IgD-negative memory B cell (primary cell): ENCODE measurements around the gene PYGB. TPM values are rescaled to one million over a fixed set of nuclear protein-coding genes. Genes with fewer than 3 reads are reported as not detected.

Source experiments
- H3K27ac Mint-ChIP-seq, 3 donors: one replicate each; pipeline ENCODE4 v1.8.0; 2020 to 2022; ENCODE audit warnings: mild to moderate bottlenecking in 3 of 3, mixed read lengths in 3 of 3, moderate library complexity in 1 of 3
- H3K27me3 Mint-ChIP-seq: one replicate; pipeline ENCODE4 v1.8.0; 2021; ENCODE audit warnings: mixed read lengths
- H3K36me3 Mint-ChIP-seq: one replicate; pipeline ENCODE4 v1.8.0; 2020; ENCODE audit warnings: mild to moderate bottlenecking, mixed read lengths
- H3K4me1 Mint-ChIP-seq, 3 donors: one replicate each; pipeline ENCODE4 v1.8.0; 2020 to 2022; ENCODE audit warnings: mixed read lengths in 3 of 3, mild to moderate bottlenecking in 1 of 3
- H3K4me3 Mint-ChIP-seq, 4 donors: one replicate each; pipeline ENCODE4 v1.8.0; 2020 to 2022; ENCODE audit warnings: mild to moderate bottlenecking in 4 of 4, mixed read lengths in 4 of 4, moderate library complexity in 3 of 4
- H3K9me3 Mint-ChIP-seq, 3 donors: one replicate each; pipeline ENCODE4 v1.8.0; 2020 to 2021; ENCODE audit warnings: mixed read lengths in 3 of 3, mild to moderate bottlenecking in 1 of 3
- polyA plus RNA-seq: library from polyadenylated mRNA; unstranded; fragments of 300-500 nt; fragmentation: Illumina TruSeq; gene quantifications from one replicate; pipeline ENCODE4 v1.2.3, GENCODE V29; 2021

The PYGB gene
- polyA plus RNA-seq, 1 donor from 2014 or later: 27.6 TPM

DNA sequence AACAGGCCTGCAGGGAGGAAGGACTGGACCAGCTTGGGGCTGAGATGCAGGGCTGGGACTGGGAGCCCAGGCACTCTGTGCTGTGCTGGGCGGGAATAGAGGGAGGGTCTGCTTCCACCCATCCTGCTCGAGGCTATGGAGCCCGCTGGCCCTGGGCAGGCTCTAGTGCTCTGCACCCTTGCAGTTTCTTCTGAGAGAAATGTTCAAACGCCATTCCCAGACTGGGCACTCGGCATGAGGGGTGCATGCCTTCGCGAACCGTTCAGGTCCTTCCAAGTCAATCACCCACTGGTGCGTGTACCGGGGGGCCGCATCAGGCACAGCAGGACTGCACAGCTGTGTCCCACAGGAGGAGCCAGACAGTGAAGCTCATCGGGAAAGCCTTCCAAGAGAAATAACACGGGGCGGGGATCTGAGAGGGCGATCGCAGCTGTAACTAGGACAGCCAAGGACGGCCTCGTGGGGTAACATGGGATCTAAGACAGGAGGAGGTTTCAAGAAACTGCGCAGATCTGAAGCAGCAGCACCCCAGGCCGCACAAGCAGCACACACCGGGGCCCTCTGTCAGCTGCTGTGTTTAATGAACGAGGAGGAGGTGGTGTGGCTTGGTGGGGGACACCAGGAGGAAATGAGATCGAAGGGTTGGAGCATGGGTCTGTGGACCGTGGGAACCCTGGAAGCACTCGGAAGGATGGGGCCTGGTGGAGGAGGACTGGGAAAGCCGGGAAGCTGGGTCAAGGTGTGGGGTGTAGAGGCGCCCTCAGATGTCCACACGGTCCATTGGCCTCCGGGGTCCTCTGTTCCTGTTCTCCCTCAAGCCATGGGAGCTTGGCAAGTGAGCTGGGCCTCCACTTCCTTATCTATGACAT is 26.1 kb upstream of the PYGB start:
- peaks cover 2% of the 10 kb centered on the region for H3K36me3 Mint-ChIP-seq
- peaks cover 0 to 3% (median 0%) of the 10 kb centered on the region in 3 donors for H3K4me1 Mint-ChIP-seq
- H3K9me3 Mint-ChIP-seq: no peaks in the 10 kb centered on the region
- no peak overlapping the region for H3K27ac Mint-ChIP-seq
- no peak overlapping the region for H3K4me3 Mint-ChIP-seq
- no peaks in the 10 kb centered on the region for H3K27me3 Mint-ChIP-seq

DNA sequence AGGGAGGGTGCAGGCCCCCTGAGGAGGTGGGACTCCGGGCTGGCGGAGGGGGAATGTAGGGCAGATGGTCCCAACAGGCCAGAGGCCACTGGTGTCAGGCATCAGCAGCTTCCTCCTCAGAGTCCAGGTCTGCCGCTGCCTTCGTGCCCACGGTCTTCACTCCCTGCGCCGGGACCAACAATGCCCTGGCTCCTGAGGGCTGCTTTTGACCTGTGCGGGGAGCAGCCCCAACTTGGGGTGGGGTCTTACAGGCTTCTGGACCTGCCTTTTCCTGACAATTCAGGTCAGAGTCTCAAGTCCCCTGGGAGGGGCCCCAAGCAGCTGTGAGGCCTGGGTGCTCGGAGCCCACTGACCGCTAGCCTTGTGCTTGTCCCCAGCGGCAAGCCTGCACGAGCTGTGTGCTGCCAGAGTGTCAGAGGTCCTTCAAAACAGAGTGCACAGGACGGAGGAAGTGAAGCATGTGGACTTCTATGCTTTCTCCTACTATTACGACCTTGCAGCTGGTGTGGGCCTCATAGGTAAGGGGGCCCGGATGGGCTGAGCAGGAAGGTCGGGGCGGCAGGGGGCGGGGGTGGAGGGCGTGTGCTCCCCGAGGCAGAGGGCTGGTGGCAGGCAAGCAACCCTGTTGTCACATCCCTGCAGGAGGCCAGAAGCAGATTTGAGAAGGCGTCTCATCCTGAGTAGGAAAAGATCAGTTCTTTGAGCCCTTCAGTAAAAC is 25.3 kb upstream of the PYGB start:
- Mint-ChIP-seq H3K4me3 (no peak overlapping the region), H3K27me3 (no peaks in the 10 kb centered on the region), H3K36me3 (peaks cover 2% of the 10 kb centered on the region), H3K4me1 (peaks cover 0 to 3% (median 0%) of the 10 kb centered on the region in 3 donors), H3K9me3 (no peaks in the 10 kb centered on the region), H3K27ac (no peak overlapping the region)

DNA sequence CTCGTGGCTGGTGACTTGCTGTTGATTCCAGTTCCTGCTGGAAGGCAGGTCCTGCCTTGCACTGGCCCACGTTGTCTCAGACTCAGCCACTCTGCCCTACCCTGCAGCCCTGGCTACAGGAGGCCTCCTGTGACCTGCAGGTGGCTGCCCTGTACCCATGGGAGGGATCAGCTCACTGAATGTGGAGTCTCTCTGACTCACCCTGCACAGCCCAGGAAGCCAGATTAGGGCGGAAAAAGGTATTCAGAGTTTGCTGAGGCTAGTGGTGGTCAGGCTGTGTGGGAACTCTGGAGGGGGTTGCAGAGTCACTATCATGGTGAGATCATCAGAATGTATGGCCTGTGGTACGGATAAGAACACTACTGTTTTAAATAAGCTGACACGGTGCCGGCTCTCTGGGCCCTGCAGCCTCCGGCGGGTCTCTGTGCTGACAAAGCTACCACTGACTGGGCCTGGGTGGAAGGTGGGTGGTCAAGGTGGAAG is 24.7 kb upstream of the PYGB start:
- H3K9me3 Mint-ChIP-seq: no peaks in the 10 kb centered on the region
- peaks cover 0 to 3% (median 0%) of the 10 kb centered on the region in 3 donors for H3K4me1 Mint-ChIP-seq
- no peak overlapping the region for H3K27ac Mint-ChIP-seq
- H3K4me3 Mint-ChIP-seq: no peak overlapping the region
- peaks cover under 1% of the 10 kb centered on the region for H3K27me3 Mint-ChIP-seq
- peaks cover 2% of the 10 kb centered on the region for H3K36me3 Mint-ChIP-seq

DNA sequence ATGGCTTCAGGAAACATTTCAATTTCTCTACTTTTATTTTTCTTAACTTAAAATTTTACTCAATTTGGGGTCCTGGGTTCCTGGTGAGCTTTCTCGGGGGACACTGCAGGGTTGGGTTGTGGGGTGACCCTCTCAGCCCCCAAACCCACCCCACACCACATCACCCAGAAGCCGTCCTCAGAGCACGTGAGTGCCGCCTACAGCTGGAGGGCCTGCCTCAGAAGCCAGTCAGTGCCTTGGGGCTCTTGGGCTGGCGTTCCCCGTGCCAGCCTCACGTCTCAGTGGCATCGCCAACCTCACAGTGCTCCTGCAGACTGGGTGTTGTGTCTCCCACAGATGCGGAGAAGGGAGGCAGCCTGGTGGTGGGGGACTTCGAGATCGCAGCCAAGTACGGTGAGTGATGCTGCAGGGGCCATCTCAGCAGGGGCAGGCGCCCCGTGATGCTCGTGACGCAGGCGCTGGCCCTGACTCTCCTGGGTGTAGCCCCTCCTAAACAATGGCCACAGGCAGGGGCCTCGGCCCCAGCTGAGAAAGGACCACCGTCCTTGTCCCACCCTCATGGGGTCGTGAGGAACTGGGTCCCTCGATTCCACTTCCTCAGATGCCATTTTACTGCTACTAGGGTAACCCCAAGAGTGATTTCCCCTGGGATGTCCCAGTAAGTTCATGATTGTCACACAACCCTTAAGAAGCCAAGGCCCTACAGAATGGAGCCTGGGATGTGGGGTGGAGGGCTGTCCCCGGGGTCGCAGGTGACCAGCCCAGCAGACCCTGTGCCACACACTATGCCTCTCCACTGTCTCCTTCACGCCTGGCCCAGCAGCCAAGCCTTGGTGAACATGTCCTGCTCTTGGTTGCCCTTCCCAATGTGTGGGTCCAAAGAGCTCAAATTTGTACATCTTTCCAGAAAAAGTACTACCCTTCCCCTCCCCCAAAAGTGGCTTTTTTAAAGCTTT is 23.8 kb upstream of the PYGB start:
- H3K27ac Mint-ChIP-seq: no peak overlapping the region
- no peak overlapping the region for H3K4me3 Mint-ChIP-seq
- no peaks in the 10 kb centered on the region for H3K9me3 Mint-ChIP-seq
- peaks cover 0 to 3% (median 0%) of the 10 kb centered on the region in 3 donors for H3K4me1 Mint-ChIP-seq
- H3K36me3 Mint-ChIP-seq: peaks cover 2% of the 10 kb centered on the region
- peaks cover 2% of the 10 kb centered on the region for H3K27me3 Mint-ChIP-seq

DNA sequence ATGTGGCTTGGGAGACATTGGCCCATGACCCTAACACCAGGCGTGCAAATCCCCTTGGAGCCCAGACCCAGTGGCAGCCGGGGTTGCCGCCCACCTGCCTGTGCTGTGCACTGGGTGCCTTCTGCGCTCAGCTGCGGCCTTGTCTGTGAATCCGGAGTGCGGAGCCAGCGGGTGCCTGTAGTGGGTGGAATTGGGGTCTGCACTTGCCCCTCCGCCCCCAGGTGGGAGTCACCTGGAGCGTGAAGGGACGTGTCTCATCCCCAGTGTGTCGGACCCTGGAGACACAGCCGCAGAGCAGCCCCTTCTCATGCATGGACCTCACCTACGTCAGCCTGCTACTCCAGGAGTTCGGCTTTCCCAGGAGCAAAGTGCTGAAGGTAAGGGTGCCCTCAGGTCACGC is 22.9 kb upstream of the PYGB start:
- peaks cover 3 to 5% (median 4%) of the 10 kb centered on the region in 3 donors for H3K4me1 Mint-ChIP-seq
- H3K36me3 Mint-ChIP-seq: peaks cover 4% of the 10 kb centered on the region
- peaks cover 2% of the 10 kb centered on the region for H3K27me3 Mint-ChIP-seq
- no peaks in the 10 kb centered on the region for H3K9me3 Mint-ChIP-seq
- H3K4me3 Mint-ChIP-seq: no peak overlapping the region
- H3K27ac Mint-ChIP-seq: no peak overlapping the region

DNA sequence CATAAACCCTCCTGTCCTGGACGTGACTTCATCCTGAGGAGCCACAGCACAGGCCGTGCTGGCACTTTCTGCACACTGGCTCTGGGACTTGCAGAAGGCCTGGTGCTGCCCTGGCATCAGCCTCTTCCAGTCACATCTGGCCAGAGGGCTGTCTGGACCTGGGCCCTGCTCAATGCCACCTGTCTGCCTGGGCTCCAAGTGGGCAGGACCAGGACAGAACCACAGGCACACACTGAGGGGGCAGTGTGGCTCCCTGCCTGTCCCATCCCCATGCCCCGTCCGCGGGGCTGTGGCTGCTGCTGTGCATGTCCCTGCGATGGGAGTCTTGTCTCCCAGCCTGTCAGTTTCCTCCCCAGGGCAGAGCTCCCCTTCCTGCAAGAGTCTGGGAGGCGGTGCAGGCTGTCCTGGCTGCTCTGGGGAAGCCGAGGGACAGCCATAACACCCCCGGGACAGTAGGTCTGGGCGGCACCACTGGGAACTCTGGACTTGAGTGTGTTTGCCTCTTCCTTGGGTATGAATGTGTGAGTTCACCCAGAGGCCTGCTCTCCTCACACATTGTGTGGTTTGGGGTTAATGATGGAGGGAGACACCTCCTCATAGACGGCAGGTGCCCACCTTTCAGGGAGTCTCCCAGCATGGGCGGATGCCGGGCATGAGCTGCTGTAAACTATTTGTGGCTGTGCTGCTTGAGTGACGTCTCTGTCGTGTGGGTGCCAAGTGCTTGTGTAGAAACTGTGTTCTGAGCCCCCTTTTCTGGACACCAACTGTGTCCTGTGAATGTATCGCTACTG is 22.0 kb upstream of the PYGB start:
- peaks cover 9 to 10% (median 9%) of the 10 kb centered on the region in 3 donors for H3K4me1 Mint-ChIP-seq
- no peak overlapping the region for H3K27ac Mint-ChIP-seq
- H3K27me3 Mint-ChIP-seq: peaks cover 2% of the 10 kb centered on the region
- H3K4me3 Mint-ChIP-seq: no peak overlapping the region
- peaks cover 4% of the 10 kb centered on the region for H3K36me3 Mint-ChIP-seq
- H3K9me3 Mint-ChIP-seq: no peaks in the 10 kb centered on the region

DNA sequence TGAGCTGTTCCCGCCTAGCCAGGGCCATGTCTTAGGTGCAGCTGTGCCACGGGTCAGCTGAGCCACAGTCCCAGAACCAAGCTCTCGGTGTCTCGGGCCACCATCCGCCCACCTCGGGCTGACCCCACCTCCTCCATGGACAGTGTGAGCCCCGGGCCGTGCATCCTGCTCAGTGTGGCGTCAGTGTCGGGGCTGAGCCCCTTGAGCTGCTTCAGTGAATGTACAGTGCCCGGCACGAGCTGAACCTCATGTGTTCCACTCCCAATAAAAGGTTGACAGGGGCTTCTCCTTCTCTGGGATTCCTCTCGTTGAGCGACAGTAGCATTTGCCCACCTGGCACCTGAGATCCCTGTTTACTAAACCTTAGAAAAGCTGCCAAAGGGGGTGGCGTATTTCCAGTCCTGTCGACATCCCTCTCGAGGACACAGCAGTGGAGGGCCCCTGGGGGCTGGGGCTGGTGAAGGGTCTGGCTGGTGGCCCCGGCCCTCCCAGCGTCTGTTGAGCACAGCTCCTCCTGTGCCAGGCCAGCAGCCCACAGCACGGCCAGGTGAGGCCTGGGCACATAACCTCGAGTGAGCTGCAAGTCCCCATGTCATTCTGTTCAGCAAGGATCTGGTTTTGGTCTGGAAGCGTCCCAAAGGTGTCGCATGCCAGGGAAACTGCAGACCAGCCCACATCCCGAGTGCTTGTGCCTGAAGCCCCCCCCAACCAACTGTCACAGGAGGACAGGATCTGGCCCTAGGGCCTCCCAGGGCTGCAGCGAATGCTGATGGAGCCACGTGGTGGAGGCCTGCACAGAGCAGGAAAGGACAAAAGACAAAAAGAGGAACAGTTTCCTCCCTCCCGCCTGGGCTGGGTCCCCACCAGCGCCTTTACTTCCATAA is 21.2 kb upstream of the PYGB start:
- peaks cover 2% of the 10 kb centered on the region for H3K27me3 Mint-ChIP-seq

DNA sequence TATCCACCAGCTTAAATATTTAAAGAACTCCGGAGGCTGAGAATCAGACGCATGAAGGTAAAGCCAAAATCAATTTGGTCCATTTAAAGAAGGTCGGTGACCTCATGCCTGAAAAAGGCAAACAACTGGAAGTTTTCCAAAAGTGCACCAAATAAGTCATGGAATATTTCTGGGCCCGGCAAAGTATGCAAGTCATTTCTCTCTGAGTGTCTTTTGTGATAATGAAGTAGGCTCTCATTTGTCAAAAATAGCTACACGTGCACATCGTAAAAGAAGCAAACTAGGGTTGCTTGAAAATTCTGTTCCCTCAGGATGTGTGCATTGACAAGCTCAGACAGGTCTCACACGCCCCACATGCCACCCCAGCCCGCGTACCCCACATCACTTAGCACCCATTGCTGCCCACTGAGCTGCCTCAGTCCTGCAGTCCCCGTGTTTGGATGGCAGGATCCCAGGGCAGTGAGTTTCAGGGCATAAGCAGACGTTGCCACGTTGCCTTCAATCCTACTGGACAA is 20.5 kb upstream of the PYGB start:
- Mint-ChIP-seq H3K4me1 (peaks cover 9 to 10% (median 9%) of the 10 kb centered on the region in 3 donors), H3K36me3 (peaks cover 2% of the 10 kb centered on the region), H3K4me3 (peak overlapping the region in 1 of 4 donors; percentile 12), H3K9me3 (no peaks in the 10 kb centered on the region), H3K27me3 (peaks cover 2% of the 10 kb centered on the region), H3K27ac (no peak overlapping the region)

More for the DNA sequence above, 21.2 kb upstream of the PYGB start:
- Mint-ChIP-seq H3K9me3 (no peaks in the 10 kb centered on the region), H3K36me3 (peaks cover 4% of the 10 kb centered on the region), H3K4me1 (peaks cover 9 to 10% (median 9%) of the 10 kb centered on the region in 3 donors), H3K27ac (no peak overlapping the region), H3K4me3 (no peak overlapping the region)

DNA sequence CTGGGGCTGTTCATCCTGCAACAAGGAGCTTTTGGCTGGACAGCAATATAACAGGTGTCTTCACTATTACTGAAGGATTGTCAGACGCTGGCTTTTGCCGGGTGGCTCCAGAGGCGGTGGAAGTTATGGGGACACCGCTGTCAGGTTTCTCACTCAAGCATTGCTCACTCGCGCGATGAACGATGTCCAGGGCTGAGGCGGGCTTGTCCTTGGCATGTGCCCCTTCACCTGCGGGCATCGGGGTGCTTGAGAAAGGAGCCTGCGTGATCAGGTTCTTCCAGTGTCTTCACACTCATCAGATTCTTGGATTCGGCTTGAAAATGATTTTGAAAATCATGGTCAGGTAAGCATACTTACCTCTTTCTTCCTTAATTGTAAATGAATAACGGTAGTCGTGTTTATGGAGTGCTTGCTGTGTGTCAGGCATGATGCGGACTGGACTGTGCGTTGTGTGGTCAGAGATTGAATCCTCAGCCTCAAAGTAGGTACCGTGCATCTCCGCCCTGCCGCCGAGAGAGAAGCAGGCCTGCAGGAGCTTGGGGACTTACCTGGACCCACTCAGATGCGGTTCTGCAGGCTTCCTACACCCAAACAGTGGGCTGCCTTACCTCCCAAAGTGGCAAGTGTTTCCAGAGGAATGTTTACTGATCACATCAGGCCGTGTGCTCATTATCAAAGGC is 18.3 kb upstream of the PYGB start:
- no peaks in the 10 kb centered on the region for H3K9me3 Mint-ChIP-seq
- H3K4me3 Mint-ChIP-seq: peak overlapping the region in 1 of 4 donors; percentile 3
- no peak overlapping the region for H3K27ac Mint-ChIP-seq
- peaks cover 9% of the 10 kb centered on the region in 3 donors for H3K4me1 Mint-ChIP-seq
- H3K27me3 Mint-ChIP-seq: peaks cover 8% of the 10 kb centered on the region
- H3K36me3 Mint-ChIP-seq: peaks cover 2% of the 10 kb centered on the region

DNA sequence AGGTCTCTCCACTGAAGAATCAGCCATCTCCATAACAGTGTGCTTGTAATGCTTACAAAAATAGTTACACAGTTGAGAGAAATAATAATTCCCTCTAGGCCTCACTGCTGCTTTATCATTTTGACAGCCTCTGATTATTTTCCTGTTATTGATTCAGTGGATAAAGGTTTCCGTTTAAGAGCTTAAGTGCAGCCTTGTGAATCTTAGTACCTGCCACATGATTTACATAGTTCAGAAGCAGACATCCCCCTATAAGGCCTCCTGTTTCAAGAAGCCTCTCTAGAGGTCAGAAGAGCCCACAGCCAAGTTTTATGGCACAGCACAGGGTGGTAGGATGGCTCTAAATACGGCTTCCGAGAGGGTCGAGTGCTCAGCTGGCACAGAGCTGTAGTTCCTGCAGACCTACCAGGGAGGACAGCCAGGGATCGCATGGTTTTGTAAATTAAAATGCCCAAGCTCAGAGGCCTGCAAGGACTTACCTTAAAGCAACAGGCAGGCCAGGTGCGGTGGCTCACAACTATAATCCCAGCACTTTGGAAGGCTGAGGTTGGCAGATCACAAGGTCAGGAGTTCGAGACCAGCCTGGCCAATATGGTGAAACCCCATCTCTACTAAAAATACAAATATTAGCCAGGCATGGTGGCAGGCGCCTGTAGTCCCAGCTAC is 17.6 kb upstream of the PYGB start:
- H3K9me3 Mint-ChIP-seq: no peaks in the 10 kb centered on the region
- no peak overlapping the region for H3K27ac Mint-ChIP-seq
- peaks cover 14% of the 10 kb centered on the region for H3K27me3 Mint-ChIP-seq
- peaks cover 9% of the 10 kb centered on the region in 3 donors for H3K4me1 Mint-ChIP-seq
- peaks cover 2% of the 10 kb centered on the region for H3K36me3 Mint-ChIP-seq
- H3K4me3 Mint-ChIP-seq: peak overlapping the region in 1 of 4 donors; percentile 3

DNA sequence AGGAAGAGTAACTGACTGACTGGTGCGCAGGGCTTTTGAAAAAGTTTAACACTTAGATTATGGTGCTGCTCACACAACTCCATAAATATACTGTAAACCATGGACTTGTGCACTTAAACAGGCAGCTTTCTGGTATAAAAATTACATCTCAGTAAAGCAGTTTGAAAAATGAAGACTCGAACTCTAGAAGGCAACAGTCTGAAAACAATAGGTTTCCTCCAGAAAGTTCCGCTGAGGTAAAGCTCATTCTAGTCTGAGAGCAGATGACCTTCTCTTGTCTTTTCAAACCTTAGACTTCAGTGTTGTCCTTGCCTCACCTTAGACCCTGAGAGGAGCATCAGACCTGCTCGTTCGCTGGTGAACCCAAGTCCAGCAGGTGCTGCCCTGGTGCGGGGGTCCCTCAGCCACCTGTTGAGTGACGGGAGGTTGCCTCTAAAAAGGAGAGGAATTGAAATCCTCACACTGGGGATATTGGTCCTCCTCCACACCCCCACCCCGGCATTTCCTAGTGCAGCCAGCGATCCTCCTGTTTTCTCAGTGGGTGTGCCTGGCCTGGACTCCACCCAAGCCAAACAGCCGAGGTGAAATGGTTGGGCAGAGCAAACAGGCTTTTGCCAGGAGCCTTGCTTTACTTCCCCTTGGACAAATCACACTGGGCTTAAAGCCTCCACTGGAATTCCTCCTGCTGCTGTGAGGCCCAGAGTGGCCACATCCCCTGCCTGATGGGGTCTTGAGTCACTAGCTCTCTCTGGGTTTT is 14.7 kb upstream of the PYGB start:
- no peaks in the 10 kb centered on the region for H3K9me3 Mint-ChIP-seq
- H3K4me1 Mint-ChIP-seq: peaks cover 9% of the 10 kb centered on the region in 3 donors
- H3K4me3 Mint-ChIP-seq: no peak overlapping the region
- H3K36me3 Mint-ChIP-seq: peaks cover 2% of the 10 kb centered on the region
- peaks cover 29% of the 10 kb centered on the region for H3K27me3 Mint-ChIP-seq
- H3K27ac Mint-ChIP-seq: no peak overlapping the region
